Stimulated activated CD8-positive, alpha-beta memory T cell treated with anti-CD3 and anti-CD28 coated beads, Interleukin-7, amount 100 ng/mL, for 4 hours (primary cell): Measurements from ENCODE around the gene CNIH3.

ENCODE experiments used
- DNase-seq, 2 donors: peaks; one replicate each; pipeline ENCODE4 v3.0.0-alpha.2; 2020; ENCODE audit warnings: low read depth in 2 of 2

The CNIH3 gene

DNA sequence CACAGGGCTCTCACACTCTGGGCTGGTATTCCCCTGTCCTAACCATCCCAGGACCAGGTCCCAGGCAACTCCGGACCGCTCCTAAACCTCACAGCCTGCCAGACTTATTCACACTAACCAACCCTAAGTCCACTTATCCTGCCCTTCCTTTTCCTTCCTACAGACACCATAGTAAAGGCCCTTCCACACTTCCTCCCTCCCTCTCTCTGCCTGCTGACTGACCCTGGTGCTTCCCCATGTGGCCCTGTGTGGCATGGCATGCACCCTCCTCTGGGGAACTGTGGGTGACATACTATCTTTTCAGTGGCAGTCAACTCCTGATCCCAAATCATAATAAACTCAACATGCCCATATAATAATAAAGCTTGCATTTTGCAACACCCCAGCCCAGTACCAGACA, 158.3 kb downstream of the CNIH3 start:
- DNase-seq, result no peak

DNA sequence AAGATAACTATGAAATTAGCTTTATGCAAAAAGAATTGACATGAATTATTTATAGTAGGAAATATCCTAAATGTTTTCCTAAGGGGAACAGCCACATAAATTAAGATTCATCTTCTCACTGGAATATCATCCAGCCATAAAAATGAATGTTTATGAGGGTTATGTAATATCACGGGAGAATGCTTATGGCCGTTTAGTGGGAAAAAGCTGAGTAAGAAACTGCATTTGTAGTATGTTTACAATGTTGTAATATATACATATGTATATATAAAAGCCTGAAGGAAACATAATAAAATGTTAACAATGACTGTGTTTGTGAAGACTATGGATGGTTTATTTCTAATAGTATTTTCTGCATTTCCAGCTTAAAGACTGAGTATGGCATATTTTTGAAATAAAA, 161.1 kb downstream of the CNIH3 start:
- no peak for DNase-seq

DNA sequence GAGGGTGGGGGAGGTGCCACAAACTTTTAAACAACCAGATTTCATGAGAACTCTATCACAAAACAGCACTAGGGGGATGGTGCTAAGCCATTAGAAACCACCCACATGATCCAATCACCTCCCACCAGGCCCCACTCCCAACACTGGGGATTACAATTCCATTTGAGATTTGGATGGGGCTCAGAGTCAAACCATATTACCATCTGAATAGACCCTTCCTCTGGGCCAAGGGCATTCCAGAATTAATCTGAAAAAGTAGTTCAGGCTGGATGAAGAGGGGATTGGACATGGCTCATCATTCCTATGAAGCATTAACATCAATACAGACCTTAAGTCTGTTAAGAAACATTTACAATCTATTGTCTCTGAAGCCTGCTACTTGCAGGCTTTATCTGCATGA, 163.4 kb downstream of the CNIH3 start:
- DNase-seq, result no peak

DNA sequence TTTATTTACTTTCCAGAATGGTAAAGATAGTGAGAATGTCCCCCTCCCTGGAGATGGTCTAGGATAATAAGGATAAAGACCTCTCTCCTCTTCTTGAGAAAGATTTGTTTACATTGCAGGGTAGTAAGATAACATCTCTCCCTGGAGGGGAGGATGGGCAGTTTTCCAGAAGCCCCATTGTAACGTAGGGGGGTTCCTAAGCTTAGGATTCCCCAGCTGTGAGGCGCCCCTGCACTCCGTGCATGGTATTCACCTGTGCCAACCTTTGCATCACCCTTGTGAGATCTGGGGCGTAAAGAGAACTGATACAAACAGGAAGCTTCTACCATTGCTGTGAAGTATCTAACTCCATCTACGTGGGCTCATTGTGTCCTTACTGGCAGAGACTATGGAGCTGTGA, 164.6 kb downstream of the CNIH3 start:
- DNase-seq, result no peak

DNA sequence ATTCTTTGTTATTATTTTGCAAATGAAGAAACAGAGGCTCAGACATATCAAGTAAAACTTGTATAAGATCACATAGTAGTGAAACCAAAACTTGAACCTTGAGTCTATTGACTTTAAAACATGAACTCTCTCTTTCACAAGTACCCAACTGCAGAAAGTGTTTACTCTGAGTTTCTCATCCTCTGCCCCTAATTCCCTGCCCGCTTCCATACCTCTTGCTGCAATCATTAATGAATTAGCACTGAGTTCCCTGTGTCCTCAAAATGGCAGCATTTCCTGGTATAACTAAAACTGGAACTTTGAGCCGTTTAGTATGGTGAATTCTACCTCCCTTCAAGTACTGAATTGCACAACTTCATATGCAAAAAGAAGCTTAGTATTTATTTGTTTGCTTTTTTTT, 165.7 kb downstream of the CNIH3 start:
- DNase-seq, result no peak

DNA sequence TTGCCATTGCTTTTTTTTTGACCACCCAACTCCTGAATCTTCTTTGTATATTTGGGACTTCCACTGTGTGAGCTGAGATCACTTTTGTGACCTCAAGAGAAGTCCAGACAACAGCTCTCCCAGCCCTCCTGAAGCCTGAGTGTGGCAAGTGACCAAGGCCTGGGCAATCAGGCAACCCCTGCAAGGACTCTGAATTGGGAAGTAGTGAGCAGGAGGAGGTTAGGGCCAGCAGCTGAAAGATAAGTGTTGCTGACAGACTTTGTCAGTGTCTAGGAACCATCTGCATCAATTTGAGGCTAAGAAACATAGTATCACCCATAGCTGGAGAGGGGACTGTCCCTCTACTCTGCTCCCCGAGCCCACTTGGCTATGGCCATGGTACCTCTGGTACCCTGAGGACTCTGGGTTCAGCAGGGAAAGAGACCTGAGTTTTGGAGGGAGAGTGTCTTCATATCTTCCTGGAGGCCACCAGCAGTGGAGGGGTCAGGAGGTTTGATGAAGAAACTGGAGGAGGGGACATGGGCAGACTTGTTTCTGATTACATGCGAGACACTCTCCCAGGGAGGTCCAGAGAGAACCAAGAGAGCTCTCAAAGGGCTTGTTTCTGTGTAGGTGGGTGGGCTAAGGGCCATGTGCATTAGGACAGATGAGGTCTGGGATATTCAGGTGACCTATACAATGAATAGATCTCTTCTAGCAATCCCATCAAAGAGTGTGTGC, 166.3 kb downstream of the CNIH3 start:
- no peak for DNase-seq

DNA sequence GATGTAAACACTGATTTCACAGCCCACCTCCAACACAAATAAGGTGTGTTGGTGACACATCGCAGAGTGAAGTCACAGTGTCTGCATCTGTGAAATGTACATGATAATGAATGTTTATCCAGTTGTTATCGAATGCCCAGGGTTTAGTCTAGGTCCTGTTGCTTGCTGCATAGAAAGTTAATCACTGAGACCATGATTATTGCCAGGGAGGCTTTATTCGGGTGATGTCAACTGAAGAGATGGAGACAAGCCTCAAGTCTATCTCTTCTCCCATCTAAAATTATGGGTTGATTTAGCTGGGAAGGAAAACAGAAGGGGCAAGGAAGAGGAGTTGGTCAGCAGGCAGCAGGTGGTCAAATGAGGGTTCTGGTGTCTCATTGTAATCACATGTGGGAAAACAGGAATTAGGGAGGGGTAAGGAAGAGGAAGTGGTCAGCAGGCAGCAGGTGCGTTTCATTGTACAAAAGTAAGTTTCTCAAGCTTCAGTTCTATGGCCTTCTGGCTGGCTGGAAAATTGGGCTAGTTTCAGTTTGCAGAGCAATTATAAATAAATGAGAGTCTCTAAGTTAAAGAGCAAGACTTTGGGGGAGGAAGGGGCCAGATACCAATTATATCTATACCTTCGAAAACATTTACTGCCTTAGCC, 167.0 kb downstream of the CNIH3 start:
- DNase-seq, result no peak

DNA sequence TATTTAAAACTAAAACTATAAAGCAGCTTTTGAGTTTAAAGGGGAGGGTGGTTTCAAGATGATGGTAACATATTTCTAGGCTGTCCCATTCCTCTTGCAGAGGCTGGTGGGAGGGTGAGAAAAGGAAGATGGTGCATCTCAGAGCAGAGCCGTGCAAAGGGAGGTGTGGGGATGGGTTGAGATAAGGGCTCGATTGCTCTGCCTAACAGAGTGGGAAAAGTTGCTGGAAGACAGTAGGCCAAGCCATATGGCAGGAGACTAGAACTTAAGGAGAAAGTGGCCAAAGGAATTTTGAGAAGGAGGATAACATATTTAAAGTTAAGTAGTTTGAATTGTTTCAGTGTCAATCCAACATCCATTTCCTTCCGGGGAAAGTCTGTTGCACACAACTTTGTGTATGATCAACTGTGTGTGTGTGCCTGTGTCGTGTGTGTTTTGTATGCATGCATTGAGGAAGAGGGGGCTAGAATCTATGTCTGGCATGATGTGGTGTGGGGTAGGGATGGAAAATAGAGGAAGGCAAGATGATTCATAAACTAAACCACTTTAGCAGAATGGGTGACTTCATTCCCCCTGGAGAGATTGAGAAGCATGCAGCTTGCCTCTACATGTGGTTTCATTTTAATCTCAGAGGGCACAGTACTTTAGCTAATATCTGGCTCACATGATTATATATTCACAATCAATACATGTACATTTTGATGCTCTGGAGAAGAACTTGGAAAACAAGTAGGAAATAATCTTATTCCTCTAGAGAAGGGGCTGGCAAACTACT, 168.3 kb downstream of the CNIH3 start:
- no peak for DNase-seq

DNA sequence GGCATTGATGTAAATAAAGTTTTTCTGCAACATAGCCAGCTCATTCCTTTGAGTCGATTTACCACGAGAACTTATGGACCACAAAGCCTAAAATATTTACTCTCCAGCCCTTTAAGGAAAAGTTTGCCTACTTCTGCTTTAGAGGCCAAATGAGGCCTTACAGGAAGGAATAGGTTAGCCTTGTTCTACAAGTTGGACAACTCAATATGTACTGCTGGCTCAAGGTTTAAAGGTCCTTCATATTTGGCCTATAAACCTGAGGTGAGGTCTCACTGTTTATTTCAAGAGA, 168.9 kb downstream of the CNIH3 start:
- DNase-seq, result no peak

DNA sequence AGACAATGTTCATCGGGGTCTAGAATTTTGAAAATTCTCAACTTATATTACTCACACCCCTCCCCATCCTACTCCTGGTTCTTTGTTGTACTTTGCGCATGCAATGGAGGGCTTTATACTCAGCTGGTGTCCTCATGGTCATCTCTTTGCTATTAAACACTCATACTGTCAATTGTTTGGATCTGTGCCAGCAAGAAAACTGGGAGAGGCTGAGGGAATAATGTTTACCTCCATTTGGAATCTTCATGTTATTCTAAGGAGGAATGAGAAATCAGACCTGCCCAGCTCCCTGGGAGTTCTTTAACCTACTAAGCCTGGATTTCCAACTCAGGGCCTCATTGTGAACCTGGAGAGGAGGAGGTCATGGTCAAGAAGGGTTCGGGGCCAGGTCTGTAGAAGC, 169.5 kb downstream of the CNIH3 start:
- no peak for DNase-seq

DNA sequence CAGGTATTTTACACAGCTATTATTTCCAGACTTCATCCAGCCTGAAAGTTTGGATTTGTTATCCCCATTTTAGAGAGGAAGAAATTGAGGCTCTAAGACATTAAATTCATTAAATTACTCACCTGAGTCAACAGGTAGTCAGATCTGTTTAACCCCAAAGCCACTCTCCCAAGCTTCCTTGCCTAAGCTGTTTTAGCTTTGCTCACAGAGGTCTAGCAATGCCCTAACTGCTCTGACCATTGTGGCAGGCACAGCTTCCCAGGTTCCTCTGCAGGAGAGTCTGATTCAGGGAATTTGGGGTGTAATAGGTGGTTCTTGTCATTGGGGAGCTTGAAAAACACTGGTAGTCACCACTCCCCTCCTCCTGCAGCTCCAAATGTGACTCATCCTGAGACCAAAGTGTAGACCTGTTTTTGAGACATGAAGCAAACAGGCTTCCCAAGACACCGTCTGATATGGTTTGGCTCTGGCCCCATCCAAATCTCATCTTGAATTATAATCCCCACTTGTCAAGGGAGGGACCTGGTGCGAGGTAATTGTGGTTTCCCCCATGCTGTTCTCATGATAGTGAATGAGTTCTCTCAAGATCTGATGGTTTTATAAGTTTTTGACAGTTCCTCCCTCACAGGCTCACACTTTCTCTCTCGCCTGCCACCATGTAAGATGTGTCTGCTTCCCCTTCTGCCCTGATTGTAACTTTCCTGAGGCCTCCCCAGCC, 170.6 kb downstream of the CNIH3 start:
- DNase-seq, result no peak

DNA sequence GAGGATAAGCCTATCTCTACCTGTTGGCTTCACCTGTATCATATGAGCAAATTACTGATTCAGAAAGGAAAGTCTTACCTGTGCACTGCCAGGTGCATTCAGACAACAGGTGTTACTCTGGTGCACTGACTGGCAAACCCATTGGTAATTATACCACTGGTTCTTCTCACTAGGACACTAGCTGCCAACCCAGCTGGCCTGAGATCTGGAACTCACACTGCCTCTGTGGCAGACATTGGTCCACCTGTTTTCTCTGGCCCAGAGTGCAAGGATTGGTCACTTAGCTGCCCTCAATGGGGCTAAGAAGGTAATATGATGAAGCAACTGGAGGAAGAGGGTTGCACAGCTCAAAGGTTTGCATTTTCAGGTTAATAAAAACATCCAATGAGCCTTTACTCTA, 173.2 kb downstream of the CNIH3 start:
- no peak for DNase-seq
